ENCODE data around the gene RPS3.

GRCh38 chr11:75423721-75424120, 24.4 kb downstream of the RPS3 start:
- TF ChIP-seq PBX3 (IDR thresholded peaks at IDR 0.05) (no peak), HDAC2 (IDR thresholded peaks at IDR 0.05) (no peak), REST (IDR thresholded peaks at IDR 0.05) (no peak), CTCF (IDR thresholded peaks at IDR 0.05) (no peak), NR3C1 (IDR thresholded peaks at IDR 0.05) (no peak), CEBPB (IDR thresholded peaks at IDR 0.05) (no peak), HOXA7 (CRISPR knock-in tag; IDR thresholded peaks at IDR 0.05) (no peak), RFX5 (IDR thresholded peaks at IDR 0.05) (no peak), ESRRA (IDR thresholded peaks at IDR 0.05; ENCODE audit: borderline replicate concordance, low read length) (no peak), MAZ (IDR thresholded peaks at IDR 0.05; ENCODE audit: borderline replicate concordance, low read depth, low read length) (no peak), BCL3 (IDR thresholded peaks at IDR 0.05) (no peak), ZSCAN20 (CRISPR knock-in tag; IDR thresholded peaks at IDR 0.05) (no peak)

Data from A549 (cell line).